ENCODE data around the gene ARHGDIB. TPM values are rescaled to one million over a fixed set of nuclear protein-coding genes. Genes with fewer than 3 reads are reported as not detected.
A peak's percentile ranks its signal among the peaks of the same experiment; 100 is the strongest.

Gene ARHGDIB
- total RNA-seq, 6 donors from 2014 or later = 169 to 307 (median 211) TPM

DNA sequence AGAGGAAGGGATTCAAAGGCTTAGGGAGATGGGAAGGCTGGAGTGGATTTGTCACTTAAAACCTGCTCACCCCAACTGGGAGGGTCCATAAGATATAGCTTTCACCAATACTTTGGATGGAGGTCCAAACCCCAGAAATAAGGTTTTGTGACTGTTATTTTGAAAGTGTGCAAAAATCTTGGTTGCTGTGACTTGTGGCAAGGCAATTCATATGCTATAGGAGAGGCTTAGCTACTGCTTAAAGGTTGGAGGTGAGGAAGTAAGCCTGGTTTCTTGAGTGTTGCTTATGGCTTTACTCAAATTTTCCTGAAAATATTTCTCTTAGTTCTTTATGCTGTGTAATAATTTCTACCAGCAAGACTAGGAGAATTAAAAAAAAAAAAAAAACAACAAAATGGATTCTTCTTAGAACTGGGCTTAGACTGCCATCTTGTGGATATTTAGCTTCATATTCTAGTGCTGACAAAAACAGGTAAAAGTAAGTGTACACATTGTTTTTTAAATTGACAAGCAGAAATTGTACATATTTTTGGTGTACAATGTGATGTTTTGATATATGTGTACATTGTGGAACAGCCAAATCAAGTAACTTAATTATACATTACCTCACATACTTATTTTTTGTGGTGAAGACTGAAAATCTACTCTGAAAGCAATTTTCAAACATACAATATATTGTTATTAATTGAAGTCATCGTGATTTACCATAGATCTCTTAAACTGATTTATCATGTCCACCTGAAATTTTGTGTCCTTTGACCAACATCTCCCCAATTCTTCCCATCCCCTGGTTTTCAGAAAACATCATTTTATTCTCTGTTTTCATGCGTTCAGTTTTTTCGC lies 34.4 kb upstream of the ARHGDIB start:
- Histone ChIP-seq H3K4me3 (no peak overlapping the region), H3K36me3 (no peaks in the 10 kb centered on the region), H3K27ac (no peak overlapping the region), H3K9me3 (no peaks in the 10 kb centered on the region), H3K27me3 (no peaks in the 10 kb centered on the region), H3K4me1 (peaks cover 9 to 18% (median 15%) of the 10 kb centered on the region in 4 donors)
- peak; percentile 59 to 72 for ATAC-seq (ENCODE audit: low FRiP score in 2 of 2)
- no peak for DNase-seq
- TF ChIP-seq, protein P1, sequence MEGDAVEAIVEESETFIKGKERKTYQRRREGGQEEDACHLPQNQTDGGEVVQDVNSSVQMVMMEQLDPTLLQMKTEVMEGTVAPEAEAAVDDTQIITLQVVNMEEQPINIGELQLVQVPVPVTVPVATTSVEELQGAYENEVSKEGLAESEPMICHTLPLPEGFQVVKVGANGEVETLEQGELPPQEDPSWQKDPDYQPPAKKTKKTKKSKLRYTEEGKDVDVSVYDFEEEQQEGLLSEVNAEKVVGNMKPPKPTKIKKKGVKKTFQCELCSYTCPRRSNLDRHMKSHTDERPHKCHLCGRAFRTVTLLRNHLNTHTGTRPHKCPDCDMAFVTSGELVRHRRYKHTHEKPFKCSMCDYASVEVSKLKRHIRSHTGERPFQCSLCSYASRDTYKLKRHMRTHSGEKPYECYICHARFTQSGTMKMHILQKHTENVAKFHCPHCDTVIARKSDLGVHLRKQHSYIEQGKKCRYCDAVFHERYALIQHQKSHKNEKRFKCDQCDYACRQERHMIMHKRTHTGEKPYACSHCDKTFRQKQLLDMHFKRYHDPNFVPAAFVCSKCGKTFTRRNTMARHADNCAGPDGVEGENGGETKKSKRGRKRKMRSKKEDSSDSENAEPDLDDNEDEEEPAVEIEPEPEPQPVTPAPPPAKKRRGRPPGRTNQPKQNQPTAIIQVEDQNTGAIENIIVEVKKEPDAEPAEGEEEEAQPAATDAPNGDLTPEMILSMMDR (IDR thresholded peaks at IDR 0.05) = peak; percentile 36 to 63 (median 50)
- no peak for TF ChIP-seq POLR2AphosphoS5 (IDR thresholded peaks at IDR 0.05)
- WGBS, 2 donors = 93% methylated on average over 3 of the region's 3 CpGs

- WGBS, 2 donors = 32 to 41% methylated on average over 3 of the region's 3 CpGs
- H3K36me3 ChIP-seq = no peaks in the 10 kb centered on the region
- no peak overlapping the region for H3K4me3 ChIP-seq
- DNase-seq (no peak), ATAC-seq (ENCODE audit: low FRiP score in 2 of 2) (no peak)
- H3K4me1 ChIP-seq = peaks cover 9 to 20% (median 17%) of the 10 kb centered on the region in 4 donors
- H3K27me3 ChIP-seq = no peaks in the 10 kb centered on the region
- TF ChIP-seq EP300 (IDR thresholded peaks at IDR 0.05) (no peak), POLR2A (IDR thresholded peaks at IDR 0.05) (no peak), POLR2AphosphoS5 (IDR thresholded peaks at IDR 0.05) (no peak)
- TF ChIP-seq, protein P1 (IDR thresholded peaks at IDR 0.05) = no peak
- no peaks in the 10 kb centered on the region for H3K9me3 ChIP-seq
- H3K27ac ChIP-seq = no peak overlapping the region
Observed at GRCh38 chr12:14994610-14995009, 33.2 kb upstream of the ARHGDIB start.

DNA sequence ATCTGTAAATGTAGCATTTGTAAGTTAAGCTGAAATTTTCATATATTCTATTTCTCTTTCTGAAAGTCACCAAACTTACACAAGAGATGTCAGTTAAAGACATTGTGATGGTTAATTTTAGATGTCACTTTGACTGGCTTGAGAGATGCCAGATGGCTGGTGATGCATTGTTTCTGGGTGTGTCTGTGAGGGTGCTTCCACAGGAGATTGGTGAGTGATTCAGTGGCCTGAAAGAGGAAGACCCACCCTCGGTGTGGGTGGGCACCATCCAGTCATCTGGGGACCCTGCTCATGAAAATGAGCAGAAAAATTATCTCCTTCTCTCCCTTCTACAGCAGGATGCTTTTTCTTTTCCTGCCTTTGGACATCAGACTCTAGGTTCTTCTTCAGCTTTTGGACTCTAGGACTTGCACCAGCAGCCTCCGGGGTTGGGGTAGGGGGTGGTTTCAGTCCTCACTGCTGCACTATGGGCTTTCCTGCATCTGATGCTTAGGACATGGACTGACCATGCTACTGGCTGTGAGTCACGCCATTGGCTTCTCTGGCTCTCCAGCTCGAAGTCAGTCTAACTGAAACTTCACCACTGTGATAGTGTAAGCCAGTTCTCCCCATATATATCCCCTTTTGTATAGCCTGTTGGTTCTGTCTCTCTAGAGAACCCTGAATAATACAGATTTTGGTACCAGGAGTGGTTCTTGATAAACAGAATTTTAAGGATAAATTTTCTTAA lies 32.3 kb upstream of the ARHGDIB start:
- WGBS, 2 donors = 75 to 80% methylated on average over 4 of the region's 4 CpGs
- Histone ChIP-seq H3K9me3 (no peaks in the 10 kb centered on the region), H3K4me3 (no peak overlapping the region), H3K27me3 (no peaks in the 10 kb centered on the region), H3K27ac (no peak overlapping the region), H3K4me1 (peaks cover 9 to 22% (median 19%) of the 10 kb centered on the region in 4 donors), H3K36me3 (no peaks in the 10 kb centered on the region)
- no peak for DNase-seq
- TF ChIP-seq POLR2AphosphoS5 (IDR thresholded peaks at IDR 0.05) = no peak
- TF ChIP-seq POLR2A (IDR thresholded peaks at IDR 0.05) = no peak
- TF ChIP-seq EP300 (IDR thresholded peaks at IDR 0.05) = no peak
- TF ChIP-seq, protein P1 (IDR thresholded peaks at IDR 0.05) = no peak
- ATAC-seq (ENCODE audit: low FRiP score in 2 of 2) = peak in 1 of 2 donors; percentile 31

GRCh38 chr12:14993117-14993516 lies 31.7 kb upstream of the ARHGDIB start:
- no peak overlapping the region for H3K4me3 ChIP-seq
- H3K27ac ChIP-seq = no peak overlapping the region
- no peaks in the 10 kb centered on the region for H3K36me3 ChIP-seq
- DNase-seq = no peak
- no peak for ATAC-seq (ENCODE audit: low FRiP score in 2 of 2)
- peaks cover 9 to 22% (median 21%) of the 10 kb centered on the region in 4 donors for H3K4me1 ChIP-seq
- WGBS, 2 donors = 84 to 87% methylated on average over 5 of the region's 5 CpGs
- H3K9me3 ChIP-seq = no peaks in the 10 kb centered on the region
- TF ChIP-seq EP300 (IDR thresholded peaks at IDR 0.05) (no peak), POLR2A (IDR thresholded peaks at IDR 0.05) (no peak), POLR2AphosphoS5 (IDR thresholded peaks at IDR 0.05) (no peak)
- TF ChIP-seq, protein P1 (IDR thresholded peaks at IDR 0.05) = no peak
- no peaks in the 10 kb centered on the region for H3K27me3 ChIP-seq
